Upper lobe of left lung (tissue), 4 donors: Measurements from ENCODE around the gene FAM43A.

Experiments used
- CTCF ChIP-seq, 6 experiments: fragments of 450-650 bp in 4 of 6; fragments of 200-600 bp in 2 of 6; sonication (generic) in 2 of 6; IDR thresholded peaks; one replicate each; pipeline ENCODE4 v1.5.1; 2016 to 2019; ENCODE audit warnings: antibody characterized with exemption in 6 of 6
- POLR2A ChIP-seq, 4 donors: fragments of 450-650 bp; IDR thresholded peaks; one replicate each; pipeline ENCODE4 v1.5.1; 2016 to 2017; ENCODE audit warnings: antibody characterized with exemption in 4 of 4, mild to moderate bottlenecking in 2 of 4

- TF ChIP-seq CTCF (IDR thresholded peaks at IDR 0.05): no peak
- no peak for TF ChIP-seq POLR2A (IDR thresholded peaks at IDR 0.05)
These were observed 39.7 kb downstream of the FAM43A start for GRCh38 chr3:194725346-194725745.
